ENCODE data around the gene BCO2. TPM values are rescaled to one million over a fixed set of nuclear protein-coding genes. Genes with fewer than 3 reads are reported as not detected.
A peak's percentile ranks its signal among the peaks of the same experiment; 100 is the strongest.

BCO2 gene
- total RNA-seq, 1 experiment from 2014 or later = 2.5 TPM

GRCh38 chr11:112156956-112157766, 18.2 kb upstream of the BCO2 start:
- Histone ChIP-seq H3K9me3 (ENCODE audit: low read depth, low read length, poor library complexity, severe bottlenecking) (no peaks in the 10 kb centered on the region), H3K27ac (ENCODE audit: low read depth, low read length, poor library complexity, severe bottlenecking) (no peak overlapping the region), H3K4me3 (ENCODE audit: low read depth, low read length, poor library complexity, severe bottlenecking) (no peak overlapping the region), H3K27me3 (replicated peaks; ENCODE audit: insufficient read depth, low read depth, low read length, poor library complexity) (no peaks in the 10 kb centered on the region), H3K36me3 (ENCODE audit: insufficient read depth, low read length, poor library complexity, severe bottlenecking) (no peaks in the 10 kb centered on the region), H3K4me1 (ENCODE audit: insufficient read depth, low read length, poor library complexity, severe bottlenecking) (peaks cover 7% of the 10 kb centered on the region)
- no TSS peak for BruUV-seq (replicated peaks)
- CTCF ChIA-PET = no interaction called here
- DNase-seq (ENCODE audit: low spot score) = peak; percentile 70
- intact Hi-C loops (cut with micrococcal nuclease; ENCODE audit: unreplicated experiment) = no loop called here
- POLR2A ChIA-PET (ENCODE audit: low non-redundant PET) = no interaction called here
- TF ChIP-seq, protein P1, sequence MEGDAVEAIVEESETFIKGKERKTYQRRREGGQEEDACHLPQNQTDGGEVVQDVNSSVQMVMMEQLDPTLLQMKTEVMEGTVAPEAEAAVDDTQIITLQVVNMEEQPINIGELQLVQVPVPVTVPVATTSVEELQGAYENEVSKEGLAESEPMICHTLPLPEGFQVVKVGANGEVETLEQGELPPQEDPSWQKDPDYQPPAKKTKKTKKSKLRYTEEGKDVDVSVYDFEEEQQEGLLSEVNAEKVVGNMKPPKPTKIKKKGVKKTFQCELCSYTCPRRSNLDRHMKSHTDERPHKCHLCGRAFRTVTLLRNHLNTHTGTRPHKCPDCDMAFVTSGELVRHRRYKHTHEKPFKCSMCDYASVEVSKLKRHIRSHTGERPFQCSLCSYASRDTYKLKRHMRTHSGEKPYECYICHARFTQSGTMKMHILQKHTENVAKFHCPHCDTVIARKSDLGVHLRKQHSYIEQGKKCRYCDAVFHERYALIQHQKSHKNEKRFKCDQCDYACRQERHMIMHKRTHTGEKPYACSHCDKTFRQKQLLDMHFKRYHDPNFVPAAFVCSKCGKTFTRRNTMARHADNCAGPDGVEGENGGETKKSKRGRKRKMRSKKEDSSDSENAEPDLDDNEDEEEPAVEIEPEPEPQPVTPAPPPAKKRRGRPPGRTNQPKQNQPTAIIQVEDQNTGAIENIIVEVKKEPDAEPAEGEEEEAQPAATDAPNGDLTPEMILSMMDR (conservative IDR thresholded peaks at IDR 0.05; ENCODE audit: low read depth, low read length) = no peak
- TF ChIP-seq EZH2 (IDR thresholded peaks at IDR 0.05; ENCODE audit: borderline replicate concordance, low read depth, low read length, poor library complexity, severe bottlenecking) = no peak

DNA sequence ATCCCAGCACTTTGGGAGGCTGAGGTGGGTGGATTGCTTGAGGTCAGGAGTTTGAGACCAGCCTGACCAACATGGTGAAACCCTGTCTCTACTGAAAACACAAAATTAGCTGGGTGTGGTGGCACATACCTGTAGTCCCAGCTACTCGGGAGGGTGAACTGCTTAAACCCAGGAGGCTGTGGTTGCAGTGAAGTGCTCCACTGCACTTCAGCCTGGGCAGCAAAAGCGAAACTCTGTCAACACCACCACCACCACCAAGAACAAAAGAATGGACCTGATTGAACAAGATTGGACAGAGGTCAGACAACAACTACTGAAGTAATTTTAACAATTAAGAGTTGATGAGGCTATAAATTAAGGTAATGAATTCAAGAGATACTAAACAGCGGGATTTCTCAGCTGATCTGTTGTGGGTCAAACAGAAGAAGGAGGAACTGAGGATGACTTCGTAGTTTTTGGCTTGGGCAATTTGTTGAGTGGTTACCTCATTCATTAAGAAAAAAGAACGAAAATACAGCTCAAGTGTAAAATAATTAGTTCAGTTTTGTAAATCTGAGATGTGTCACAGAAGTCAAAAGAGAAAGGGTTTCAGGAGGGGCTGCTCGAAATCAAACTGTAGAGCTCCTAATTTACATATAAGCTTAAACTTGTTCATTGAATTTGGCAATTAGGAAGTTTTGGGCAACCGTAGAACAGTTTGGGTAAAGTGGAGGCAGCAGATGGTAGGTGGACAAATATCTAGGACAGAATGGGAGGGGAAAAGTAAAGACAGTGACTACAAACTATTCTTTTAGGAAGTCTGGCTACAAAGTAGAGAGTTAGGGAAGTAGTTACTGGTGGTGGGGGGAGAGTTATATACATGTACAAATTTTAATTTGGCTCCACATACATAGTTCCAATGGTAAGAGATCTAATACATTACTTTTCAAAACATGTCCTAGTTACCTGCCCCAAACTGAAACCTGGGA, 15.9 kb upstream of the BCO2 start:
- no peaks in the 10 kb centered on the region for H3K9me3 ChIP-seq (ENCODE audit: low read depth, low read length, poor library complexity, severe bottlenecking)
- TF ChIP-seq, protein P1 (conservative IDR thresholded peaks at IDR 0.05; ENCODE audit: low read depth, low read length) = no peak
- no peak for TF ChIP-seq EZH2 (IDR thresholded peaks at IDR 0.05; ENCODE audit: borderline replicate concordance, low read depth, low read length, poor library complexity, severe bottlenecking)
- no peak overlapping the region for H3K27ac ChIP-seq (ENCODE audit: low read depth, low read length, poor library complexity, severe bottlenecking)
- no peaks in the 10 kb centered on the region for H3K36me3 ChIP-seq (ENCODE audit: insufficient read depth, low read length, poor library complexity, severe bottlenecking)
- intact Hi-C loops (cut with micrococcal nuclease; ENCODE audit: unreplicated experiment) = no loop called here
- no peaks in the 10 kb centered on the region for H3K27me3 ChIP-seq (replicated peaks; ENCODE audit: insufficient read depth, low read depth, low read length, poor library complexity)
- H3K4me1 ChIP-seq (ENCODE audit: insufficient read depth, low read length, poor library complexity, severe bottlenecking) = peaks cover 7% of the 10 kb centered on the region
- no peak overlapping the region for H3K4me3 ChIP-seq (ENCODE audit: low read depth, low read length, poor library complexity, severe bottlenecking)
- DNase-seq (ENCODE audit: low spot score) = no peak
- ChIA-PET CTCF (no interaction called here), POLR2A (ENCODE audit: low non-redundant PET) (no interaction called here)
- BruUV-seq (replicated peaks) = no TSS peak

DNA sequence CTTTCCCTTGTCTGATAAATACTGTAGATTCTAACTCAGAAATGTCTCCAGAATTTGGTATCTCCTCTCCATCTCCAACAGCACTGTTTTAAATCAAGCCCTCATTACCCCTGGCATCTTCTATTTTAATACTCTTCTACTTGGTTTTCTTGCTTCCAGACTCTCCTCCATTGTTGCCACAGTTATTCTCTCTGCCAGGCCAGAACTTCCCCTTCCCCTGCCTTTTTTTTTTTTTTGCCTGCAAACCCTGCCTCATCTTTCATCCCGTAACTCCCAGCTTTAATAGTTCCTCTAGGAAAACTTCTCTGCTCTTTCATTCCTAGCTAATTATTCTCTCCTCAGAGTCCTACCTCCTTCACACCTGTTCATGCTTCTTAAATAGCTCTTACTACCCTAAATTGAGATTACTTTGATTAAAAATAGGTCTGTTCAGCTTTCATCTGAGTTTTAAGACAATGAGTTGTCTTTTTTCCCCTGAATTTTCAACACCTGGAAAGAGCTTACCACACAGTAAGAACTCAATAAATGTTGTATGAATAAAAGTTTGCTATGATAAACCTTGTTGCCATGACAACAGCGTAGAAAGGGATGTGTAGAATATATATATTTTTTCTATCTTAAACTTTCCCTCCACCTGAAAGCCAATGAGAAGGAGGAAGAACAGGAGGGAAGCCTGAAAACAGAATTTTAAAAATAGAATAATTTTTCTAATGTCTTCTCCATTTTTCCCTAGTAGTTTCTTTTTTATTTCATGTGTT, 15.0 kb upstream of the BCO2 start:
- no peak for DNase-seq (ENCODE audit: low spot score)
- Histone ChIP-seq H3K27me3 (replicated peaks; ENCODE audit: insufficient read depth, low read depth, low read length, poor library complexity) (no peaks in the 10 kb centered on the region), H3K4me1 (ENCODE audit: insufficient read depth, low read length, poor library complexity, severe bottlenecking) (peaks cover 7% of the 10 kb centered on the region), H3K9me3 (ENCODE audit: low read depth, low read length, poor library complexity, severe bottlenecking) (no peaks in the 10 kb centered on the region), H3K27ac (ENCODE audit: low read depth, low read length, poor library complexity, severe bottlenecking) (no peak overlapping the region), H3K4me3 (ENCODE audit: low read depth, low read length, poor library complexity, severe bottlenecking) (no peak overlapping the region), H3K36me3 (ENCODE audit: insufficient read depth, low read length, poor library complexity, severe bottlenecking) (no peaks in the 10 kb centered on the region)
- ChIA-PET POLR2A (ENCODE audit: low non-redundant PET) (no interaction called here), CTCF (no interaction called here)
- intact Hi-C loops (cut with micrococcal nuclease; ENCODE audit: unreplicated experiment) = no loop called here
- no peak for TF ChIP-seq EZH2 (IDR thresholded peaks at IDR 0.05; ENCODE audit: borderline replicate concordance, low read depth, low read length, poor library complexity, severe bottlenecking)
- TF ChIP-seq, protein P1 (conservative IDR thresholded peaks at IDR 0.05; ENCODE audit: low read depth, low read length) = no peak
- BruUV-seq (replicated peaks) = no TSS peak

Data from A673 (cell line).